Inflammatory macrophage treated with lipopolysaccharide for 4 hours (primary cell): Measurements from ENCODE around the gene INO80C.

Experiments
- DNase-seq: peaks from one replicate; pipeline ENCODE4 v3.0.0-alpha.2; 2020

INO80C gene, protein sequence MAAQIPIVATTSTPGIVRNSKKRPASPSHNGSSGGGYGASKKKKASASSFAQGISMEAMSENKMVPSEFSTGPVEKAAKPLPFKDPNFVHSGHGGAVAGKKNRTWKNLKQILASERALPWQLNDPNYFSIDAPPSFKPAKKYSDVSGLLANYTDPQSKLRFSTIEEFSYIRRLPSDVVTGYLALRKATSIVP

DNA sequence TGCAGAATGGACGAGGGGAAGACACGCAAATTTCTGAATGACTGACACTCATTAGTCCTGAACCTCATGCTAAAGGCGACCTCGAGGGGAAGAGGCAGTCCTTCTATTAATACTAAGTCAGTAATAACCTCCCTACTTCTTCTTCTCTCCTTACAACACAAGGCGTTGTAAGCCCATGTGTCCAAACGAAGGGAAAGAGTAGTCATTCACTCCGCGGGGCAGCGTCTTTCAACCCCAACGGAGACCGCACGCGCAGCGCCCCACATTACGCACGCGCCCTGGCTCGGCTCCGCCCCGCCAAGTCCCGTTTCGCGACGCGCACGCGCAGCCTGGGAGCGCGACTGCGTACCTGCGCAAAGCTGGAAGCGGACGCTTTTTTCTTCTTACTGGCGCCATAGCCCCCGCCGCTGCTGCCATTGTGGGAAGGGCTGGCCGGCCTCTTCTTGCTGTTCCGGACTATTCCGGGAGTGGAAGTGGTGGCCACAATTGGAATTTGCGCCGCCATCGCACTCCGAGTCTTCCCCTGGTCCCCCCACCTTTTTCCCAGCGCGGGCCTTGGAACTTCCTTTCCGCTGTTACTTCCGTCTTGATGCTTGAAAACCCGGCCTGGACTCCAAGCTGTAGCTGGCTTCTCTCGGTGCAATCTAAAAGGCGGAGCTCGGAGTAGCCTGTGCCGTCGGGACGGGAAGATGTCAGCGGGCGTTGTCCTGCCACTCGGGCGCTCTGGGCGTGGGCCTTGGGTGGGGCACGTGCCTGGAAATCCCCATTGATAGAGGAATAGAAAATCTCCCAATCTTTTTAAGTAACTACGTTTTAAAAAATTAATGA lies at the start of gene INO80C:
INO80C (minus strand) TSS at position 591 of the 828 bp plus-strand sequence; CDS start at position 505, 86 bp downstream.
- peak; percentile 98 for DNase-seq

DNA sequence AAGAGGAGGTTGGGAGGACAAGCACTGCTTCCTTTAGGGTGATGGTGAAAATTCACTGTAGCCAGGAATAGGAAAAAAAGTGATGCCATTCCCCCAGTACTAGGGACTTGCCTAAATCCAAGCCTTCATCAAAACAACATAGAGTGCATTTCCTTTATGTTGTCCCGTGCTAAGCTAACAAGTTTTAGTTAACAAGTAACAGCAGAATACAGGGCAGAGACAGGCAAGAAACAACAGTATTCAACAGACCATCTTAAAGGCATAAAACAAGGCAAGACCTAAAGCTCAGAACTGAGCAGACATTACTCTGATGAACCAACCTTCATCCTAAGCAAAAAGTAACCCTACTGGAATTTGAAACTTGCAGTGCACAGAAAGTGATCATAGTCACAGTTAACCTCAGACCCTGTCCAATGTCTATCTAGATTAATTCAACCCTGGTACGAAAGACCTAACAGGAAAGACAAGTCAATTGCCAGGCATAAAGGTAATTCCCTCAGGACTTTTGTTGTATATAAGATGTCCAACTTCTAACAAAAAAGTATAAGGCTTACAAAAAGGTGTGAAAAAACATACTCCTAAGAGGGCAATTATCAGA lies 49.3 kb upstream of the INO80C start:
- DNase-seq, result no peak

GRCh38 chr18:35542356-35542755 lies 44.6 kb upstream of the INO80C start:
- DNase-seq, result no peak

- no peak for DNase-seq
These were observed 37.5 kb upstream of the INO80C start for GRCh38 chr18:35535297-35535696.

- no peak for DNase-seq
These were observed 36.2 kb upstream of the INO80C start for GRCh38 chr18:35533916-35534405.

- DNase-seq, result no peak
These were observed 31.1 kb upstream of the INO80C start for GRCh38 chr18:35528749-35529274.

DNA sequence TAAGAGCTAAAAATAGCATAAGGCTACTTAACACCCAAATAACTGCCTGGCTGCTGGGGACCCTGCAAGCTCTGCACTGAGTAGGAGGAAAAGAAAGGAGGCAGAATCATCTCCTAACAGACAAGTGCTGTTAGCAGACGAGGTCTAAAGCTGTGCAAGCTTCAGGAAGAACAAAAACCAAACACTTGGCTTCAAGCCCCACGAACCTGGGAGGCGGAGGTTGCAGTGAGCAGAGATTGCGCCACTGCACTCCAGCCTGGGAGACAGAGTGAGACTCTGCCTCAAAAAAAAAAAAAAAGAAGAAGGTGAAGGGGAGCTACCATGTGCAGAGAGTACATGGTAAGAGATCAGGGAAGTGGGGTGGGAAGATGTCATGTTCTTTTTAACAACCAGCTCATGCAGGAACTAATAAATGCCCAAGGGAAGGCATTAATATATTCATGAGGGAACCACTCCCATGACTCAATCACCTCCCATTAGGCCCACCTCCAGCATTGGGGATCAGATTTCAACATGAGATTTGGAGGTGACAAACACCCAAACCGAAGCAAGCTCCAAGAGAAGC lies 28.8 kb upstream of the INO80C start:
- peak; percentile 29 for DNase-seq

- peak; percentile 28 for DNase-seq
These were observed 28.2 kb upstream of the INO80C start for GRCh38 chr18:35525795-35526494.

DNA sequence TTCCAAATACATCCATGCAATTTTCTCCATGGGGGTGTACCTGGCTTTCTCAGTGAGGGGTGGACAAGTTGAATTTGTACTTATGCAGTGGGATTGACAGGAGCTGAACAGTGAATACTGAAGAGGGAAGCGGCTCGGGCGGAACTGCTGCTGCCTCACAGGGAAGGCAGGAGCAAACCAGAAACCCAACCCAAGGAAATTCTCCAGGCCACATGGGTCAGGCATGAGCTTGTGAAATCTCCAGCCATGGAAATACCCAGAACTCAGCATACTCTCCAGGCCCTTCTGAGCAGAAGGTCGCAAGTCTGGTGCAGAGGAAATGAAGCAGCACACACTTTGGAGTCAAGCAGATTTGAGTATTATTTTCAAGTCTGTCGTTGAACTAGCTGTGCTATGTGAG lies 26.5 kb upstream of the INO80C start:
- DNase-seq, result peak; percentile 84

DNA sequence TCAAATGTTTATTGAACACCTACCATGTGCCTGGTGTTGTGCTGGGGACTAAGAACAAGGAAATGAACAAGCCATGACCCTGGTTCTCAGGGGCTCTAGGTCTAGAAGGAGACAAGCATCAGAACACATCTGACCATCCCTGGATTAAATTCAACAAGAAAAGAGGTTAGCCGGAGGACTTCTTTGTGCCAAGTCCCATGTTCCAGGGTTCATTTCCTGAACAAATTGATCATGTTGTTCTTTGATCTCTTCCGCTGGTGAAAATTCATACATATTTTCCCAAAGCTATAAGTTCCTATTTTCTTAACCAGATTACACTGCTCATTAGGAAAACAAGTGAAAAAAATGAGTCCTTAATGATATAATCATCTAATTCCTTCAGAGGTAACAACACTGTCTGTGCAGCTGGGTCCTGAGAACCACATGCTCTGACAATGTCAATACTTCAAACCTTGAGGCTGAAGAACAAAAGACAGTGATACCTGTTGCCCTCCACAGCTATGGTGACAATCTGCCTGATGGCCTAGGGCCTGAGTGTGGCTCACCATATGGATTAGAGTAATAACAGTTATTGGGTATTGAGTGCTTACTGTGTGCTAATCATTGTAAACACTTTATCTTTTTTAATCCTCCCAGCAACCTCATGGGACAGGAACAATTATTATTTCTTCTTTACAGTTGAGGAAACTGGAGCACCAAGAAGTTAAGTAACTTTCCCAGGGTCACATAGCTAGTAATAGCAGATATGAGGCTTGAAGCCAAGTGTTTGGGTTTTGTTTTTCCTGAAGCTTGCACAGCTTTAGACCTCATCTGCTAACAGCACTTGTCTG lies 24.6 kb upstream of the INO80C start:
- no peak for DNase-seq

GRCh38 chr18:35521133-35521532 lies 23.4 kb upstream of the INO80C start:
- DNase-seq, result no peak

DNA sequence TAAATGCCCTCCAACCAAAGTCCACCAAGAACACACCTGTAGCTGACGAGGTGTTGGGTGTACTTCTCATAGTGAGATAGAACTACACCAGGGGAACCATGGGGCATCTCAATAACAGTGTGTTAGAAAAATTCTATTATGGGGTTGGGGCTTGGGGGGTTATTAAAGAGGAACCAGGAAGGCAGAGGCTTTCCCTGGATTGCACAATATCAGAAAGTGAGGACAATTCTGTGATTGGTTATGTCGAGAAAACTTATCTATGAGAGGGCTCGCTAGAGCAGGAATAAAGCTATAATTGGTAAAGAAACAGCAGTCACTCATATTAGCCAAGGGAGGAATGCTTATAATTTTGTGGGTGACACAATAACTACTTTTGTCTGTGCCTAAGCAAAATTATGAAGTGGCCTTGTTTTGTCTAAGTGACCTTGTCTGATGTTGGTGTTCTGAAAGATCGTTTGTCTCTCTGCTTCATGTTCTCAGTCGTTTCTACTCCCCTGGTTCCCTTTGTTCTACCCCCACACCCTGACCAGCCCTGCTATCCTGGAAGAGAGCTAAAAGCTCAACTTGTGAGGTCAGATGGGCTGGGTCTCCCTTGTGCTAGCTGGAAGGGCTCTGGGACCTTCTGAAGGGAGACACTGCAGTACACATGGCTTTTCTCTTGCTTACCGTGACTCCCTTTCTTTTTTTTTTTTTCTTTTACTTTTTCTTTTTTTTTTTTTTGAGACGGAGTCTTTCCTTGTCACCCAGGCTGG lies 21.6 kb upstream of the INO80C start:
- no peak for DNase-seq

DNA sequence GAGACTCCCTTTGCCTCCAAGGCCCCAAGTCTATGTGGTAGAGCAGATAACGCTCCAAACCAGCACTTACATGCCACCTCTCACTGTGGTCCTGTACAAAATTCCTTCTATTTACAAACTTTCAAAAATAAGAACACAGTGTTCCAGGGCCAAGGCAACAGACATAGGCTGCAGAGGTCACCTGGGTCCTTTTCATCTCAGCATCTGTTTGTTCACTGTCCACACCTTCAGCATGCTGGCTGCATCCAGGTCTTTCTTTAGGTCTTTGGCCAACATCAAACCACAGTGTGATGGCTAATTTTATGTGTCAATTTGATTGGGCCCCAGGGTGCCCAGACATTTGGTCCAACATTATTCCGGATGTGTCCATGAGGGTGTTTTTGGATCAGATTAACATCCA lies 20.0 kb upstream of the INO80C start:
- DNase-seq, result no peak

DNA sequence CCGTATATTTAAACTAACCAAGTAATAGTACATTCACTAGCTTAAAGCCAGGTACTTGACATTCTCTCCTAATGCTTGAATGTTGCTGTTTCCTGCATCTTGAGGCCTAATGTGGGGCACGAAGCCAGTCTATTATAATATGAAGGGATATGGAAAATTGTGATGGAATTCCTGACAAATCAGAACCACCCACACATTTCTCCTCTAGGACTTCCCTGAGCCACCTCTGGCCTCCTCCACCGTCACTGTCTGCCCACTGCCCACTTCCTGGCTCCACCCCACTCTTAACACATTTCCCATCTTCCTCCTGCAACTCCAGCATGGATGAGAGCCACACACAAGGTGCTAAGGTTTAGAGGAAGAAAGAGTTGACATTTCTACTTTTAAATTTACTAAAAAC lies 19.0 kb upstream of the INO80C start:
- DNase-seq, result no peak

DNA sequence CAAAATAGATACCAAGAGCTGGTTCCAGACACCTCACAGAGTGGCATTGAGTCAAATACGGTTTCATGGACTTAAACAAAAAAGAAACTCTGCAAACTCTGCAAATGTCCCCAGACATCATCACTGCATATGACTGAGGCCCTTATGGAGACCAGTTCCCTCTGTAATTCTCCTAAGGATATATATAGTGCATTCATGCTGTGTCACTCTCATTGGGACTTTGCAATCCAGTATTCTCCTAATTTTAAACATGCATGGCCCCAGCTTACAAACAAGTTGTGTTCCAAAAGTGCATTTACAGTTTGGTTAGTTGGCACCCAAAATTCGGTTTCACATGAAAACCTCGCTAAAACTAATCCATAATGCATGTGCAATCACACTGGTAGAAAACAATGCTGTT lies 18.6 kb upstream of the INO80C start:
- DNase-seq, result peak; percentile 25

GRCh38 chr18:35515460-35516130 lies 17.8 kb upstream of the INO80C start:
- DNase-seq, result no peak

DNA sequence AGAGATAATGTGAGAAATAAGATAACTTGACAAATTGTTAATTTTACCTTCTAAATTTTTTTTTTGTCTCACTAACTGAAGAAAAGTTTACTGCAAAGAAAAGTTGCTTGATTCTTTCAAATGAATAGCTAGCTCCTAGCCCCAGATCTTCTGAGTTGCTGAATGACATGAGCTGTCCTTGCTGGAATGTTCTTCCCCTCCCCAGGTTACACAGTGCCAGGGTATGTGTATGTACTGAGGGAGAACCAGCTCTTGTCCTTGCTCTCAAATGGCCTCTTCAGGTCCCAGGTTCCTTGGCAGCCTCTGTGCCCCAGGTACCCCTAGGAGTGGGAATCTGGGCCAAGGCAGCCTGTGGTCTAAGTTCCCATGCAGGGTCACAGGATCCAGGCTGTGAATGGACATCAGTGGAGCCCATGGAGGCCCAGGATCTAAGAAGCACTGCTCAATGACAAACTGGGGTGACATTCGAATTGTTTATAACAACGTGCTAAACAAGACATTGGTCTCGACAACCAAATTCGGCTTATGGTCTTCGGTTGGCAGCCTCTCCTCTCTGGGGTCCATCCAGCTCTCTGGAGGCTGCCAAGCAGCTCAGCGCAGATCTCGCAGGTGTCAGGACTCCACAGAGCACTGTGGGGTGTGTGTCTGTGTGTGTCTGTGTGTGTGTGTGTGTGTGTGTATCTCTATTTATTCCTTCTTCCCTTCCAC lies 17.1 kb upstream of the INO80C start:
- DNase-seq, result no peak

GRCh38 chr18:35514283-35514682 lies 16.5 kb upstream of the INO80C start:
- DNase-seq, result no peak

- DNase-seq, result no peak
These were observed 15.6 kb upstream of the INO80C start for GRCh38 chr18:35513181-35513936.
